Tibial nerve (tissue), 4 donors: Measurements from ENCODE around the gene FAM13A. TPM values are rescaled to one million over a fixed set of nuclear protein-coding genes. Genes with fewer than 3 reads are reported as not detected.

ENCODE experiments used
- DNase-seq, 2 donors: peaks; one replicate each; pipeline ENCODE4 v3.0.0-alpha.2; 2019; ENCODE audit warnings: low spot score in 2 of 2
- H3K27ac ChIP-seq, 4 donors: fragments of 200-600 bp; sonication (generic) in 3 of 4; one replicate each; pipeline ENCODE4 v1.5.1; 2017 to 2019; ENCODE audit warnings: mild to moderate bottlenecking in 1 of 4
- H3K27me3 ChIP-seq, 2 donors: fragments of 200-600 bp; sonication (generic) in 1 of 2; one replicate each; pipeline versions ENCODE4 v1.5.1 to v1.6.0; 2017 to 2019
- H3K36me3 ChIP-seq, 3 donors: fragments of 200-600 bp; sonication (generic); one replicate each; pipeline ENCODE4 v1.5.1; 2018 to 2019
- H3K4me1 ChIP-seq, 4 donors: fragments of 200-600 bp; sonication (generic) in 3 of 4; one replicate each; pipeline ENCODE4 v1.5.1; 2017 to 2019
- H3K4me3 ChIP-seq, 4 donors: fragments of 200-600 bp; sonication (generic) in 3 of 4; one replicate each; pipeline ENCODE4 v1.5.1; 2017 to 2019; ENCODE audit warnings: mild to moderate bottlenecking in 1 of 4, moderate library complexity in 1 of 4
- H3K9me3 ChIP-seq, 4 donors: fragments of 200-600 bp; sonication (generic) in 3 of 4; one replicate each; pipeline ENCODE4 v1.5.1; 2017 to 2019
- CTCF ChIP-seq, 5 experiments: fragments of 200-600 bp in 3 of 5; fragments of 450-650 bp in 2 of 5; sonication (generic) in 3 of 5; IDR thresholded peaks; one replicate each; pipeline ENCODE4 v1.5.1; 2016 to 2019; ENCODE audit warnings: antibody characterized with exemption in 5 of 5, mild to moderate bottlenecking in 3 of 5, moderate library complexity in 2 of 5
- EP300 ChIP-seq, 2 donors: sonication (generic); formaldehyde crosslinking; IDR thresholded peaks; one replicate each; pipeline ENCODE4 v1.6.1; 2017; ENCODE audit warnings: antibody characterized with exemption in 2 of 2, mild to moderate bottlenecking in 1 of 2
- POLR2A ChIP-seq, 2 donors: fragments of 450-650 bp; IDR thresholded peaks; one replicate each; pipeline ENCODE4 v1.6.1; 2017; ENCODE audit warnings: antibody characterized with exemption in 2 of 2, mild to moderate bottlenecking in 2 of 2, moderate library complexity in 2 of 2
- WGBS, 2 donors: methylation state at CpG; one replicate each; pipeline ENCODE4 v1.1.5; 2018; 5-methylcytosine and 5-hydroxymethylcytosine counted together
- total RNA-seq, 4 donors: library from RNA; depleted of rRNA; stranded (reverse); fragments of >200 nt; gene quantifications; one replicate each; pipeline ENCODE4 v1.1.0, GENCODE V29; 2016

FAM13A gene
- total RNA-seq, 4 donors from 2014 or later: 48.8 to 77.6 (median 58.8) TPM

DNA sequence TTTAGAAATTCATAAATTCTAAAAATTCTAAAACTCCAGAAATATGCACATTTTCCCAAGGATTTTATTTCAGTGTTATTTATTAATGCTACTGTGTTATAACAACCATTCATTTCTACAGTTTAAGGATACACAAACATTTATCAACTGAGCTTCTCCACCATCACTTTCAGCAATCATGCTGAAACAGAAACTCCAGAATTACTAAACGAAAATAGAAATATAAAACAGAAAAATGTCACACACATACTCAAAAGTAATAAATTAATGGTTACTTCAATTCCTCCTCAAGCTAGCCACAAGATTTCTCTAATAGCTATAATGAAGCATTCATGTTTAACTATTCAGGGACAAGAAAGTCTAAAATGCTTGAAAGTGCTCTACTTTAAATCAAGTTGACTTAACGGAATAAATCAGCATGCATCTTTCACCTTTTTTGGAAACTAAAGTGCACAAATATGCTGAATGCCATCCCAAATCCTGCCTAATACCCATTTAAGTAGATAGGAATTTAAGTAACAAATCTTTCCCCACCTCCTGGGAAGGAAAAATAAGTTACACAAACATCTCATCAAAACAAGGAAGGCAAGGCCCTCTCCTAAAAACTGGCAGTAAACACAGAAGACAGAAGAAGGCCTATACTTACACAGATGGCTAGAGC, 563 bp downstream of the FAM13A start:
- TF ChIP-seq CTCF (IDR thresholded peaks at IDR 0.05) (no peak), EP300 (IDR thresholded peaks at IDR 0.05) (no peak), POLR2A (IDR thresholded peaks at IDR 0.05) (no peak)
- Histone ChIP-seq H3K27ac (peak overlapping the region; percentile 31 to 84 (median 54)), H3K4me1 (peaks cover 0 to 33% (median 0%) of the 10 kb centered on the region in 4 donors), H3K4me3 (peak overlapping the region; percentile 28 to 55 (median 32)), H3K36me3 (no peaks in the 10 kb centered on the region), H3K9me3 (peaks cover 0 to 3% (median under 1%) of the 10 kb centered on the region in 4 donors), H3K27me3 (no peaks in the 10 kb centered on the region)
- peak in 1 of 2 donors; percentile 4 for DNase-seq
- 7 to 14% methylated on average over 2 of the region's 2 CpGs for WGBS, 2 donors

DNA sequence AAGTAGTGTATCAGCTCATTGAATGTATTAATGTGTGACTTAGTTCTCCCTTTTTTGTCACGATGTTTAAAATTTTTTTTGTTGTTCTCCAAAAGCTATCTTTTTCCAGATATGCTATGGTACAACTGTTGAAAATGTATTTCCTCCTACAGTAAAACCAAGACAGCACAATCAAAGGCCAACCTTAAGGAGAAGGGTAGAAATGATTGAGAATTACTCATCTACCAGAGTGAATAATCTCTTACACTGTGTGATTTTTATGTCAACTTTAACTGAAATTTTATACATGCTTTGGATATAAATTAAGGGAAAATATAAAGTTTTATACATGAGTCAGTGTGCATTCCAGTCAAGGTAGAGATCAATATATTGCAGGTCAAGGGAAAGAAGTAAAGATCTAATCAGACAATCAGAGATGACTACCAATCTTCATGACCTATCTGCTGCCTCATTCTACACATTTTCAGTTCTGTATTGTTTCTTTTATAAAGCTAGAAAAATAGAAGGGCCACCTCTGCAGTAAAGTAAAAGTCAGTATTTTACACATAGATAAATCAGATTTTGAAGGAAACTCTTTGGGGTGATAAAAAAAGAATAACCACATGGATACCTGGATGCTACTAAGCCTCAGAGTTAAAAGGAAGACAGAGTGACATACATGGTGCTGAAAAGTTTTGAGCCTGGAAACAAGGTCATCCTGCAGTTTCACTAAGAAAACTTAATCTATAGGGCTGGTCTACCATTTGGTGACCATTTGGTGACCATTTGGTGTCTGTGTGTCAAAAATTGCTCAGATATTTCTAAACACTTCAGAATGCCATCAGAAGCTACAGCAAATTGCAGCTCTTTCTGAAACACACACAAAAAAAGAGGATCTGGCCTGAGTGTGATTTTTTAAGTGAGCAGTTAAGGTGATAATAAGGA, 1.6 kb downstream of the FAM13A start:
- 52 to 60% methylated on average over 1 of the region's 1 CpG for WGBS, 2 donors

GRCh38 chr4:89054627-89055026, 2.4 kb downstream of the FAM13A start:
- WGBS, 2 donors: 28 to 46% methylated on average over 1 of the region's 1 CpG
- Histone ChIP-seq H3K4me3 (no peak overlapping the region), H3K9me3 (peaks cover 0 to 6% (median 0%) of the 10 kb centered on the region in 4 donors), H3K27ac (no peak overlapping the region), H3K36me3 (no peaks in the 10 kb centered on the region), H3K27me3 (no peaks in the 10 kb centered on the region), H3K4me1 (peaks cover 0 to 33% (median 0%) of the 10 kb centered on the region in 4 donors)
- TF ChIP-seq CTCF (IDR thresholded peaks at IDR 0.05) (no peak), EP300 (IDR thresholded peaks at IDR 0.05) (no peak), POLR2A (IDR thresholded peaks at IDR 0.05) (no peak)
- no peak for DNase-seq

More for the DNA sequence above, 1.6 kb downstream of the FAM13A start:
- peaks cover 0 to 6% (median 0%) of the 10 kb centered on the region in 4 donors for H3K9me3 ChIP-seq
- peak overlapping the region in 3 of 4 donors; percentile 28 to 55 (median 32) for H3K4me3 ChIP-seq
- H3K27ac ChIP-seq: no peak overlapping the region
- H3K36me3 ChIP-seq: no peaks in the 10 kb centered on the region
- peaks cover 0 to 33% (median 0%) of the 10 kb centered on the region in 4 donors for H3K4me1 ChIP-seq
- H3K27me3 ChIP-seq: no peaks in the 10 kb centered on the region
- no peak for DNase-seq
- TF ChIP-seq POLR2A (IDR thresholded peaks at IDR 0.05) (no peak), EP300 (IDR thresholded peaks at IDR 0.05) (no peak), CTCF (IDR thresholded peaks at IDR 0.05) (no peak)

DNA sequence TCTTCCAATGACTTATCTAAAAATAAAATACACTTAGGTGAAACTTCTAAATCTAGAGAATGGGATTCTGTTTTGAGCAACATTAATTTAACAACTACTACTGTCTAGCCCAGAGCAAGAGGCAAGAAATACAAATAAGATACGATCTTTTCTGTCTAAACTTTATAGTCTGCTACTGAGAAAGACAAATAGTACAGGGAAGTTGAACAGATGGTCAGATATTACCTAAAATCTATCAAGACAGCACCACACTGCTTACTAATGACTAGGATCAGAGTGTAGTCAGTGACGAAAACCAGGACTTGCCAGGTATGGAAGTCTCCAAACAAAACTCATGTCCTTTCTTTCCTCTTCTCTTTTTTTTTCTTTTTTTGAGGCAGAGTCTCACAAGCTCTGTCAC, 7.1 kb downstream of the FAM13A start:
- Histone ChIP-seq H3K4me3 (no peak overlapping the region), H3K9me3 (peaks cover 0 to 6% (median 0%) of the 10 kb centered on the region in 4 donors), H3K36me3 (peaks cover 0 to 4% (median 0%) of the 10 kb centered on the region in 3 donors), H3K4me1 (peaks cover 0 to 13% (median 0%) of the 10 kb centered on the region in 4 donors), H3K27ac (no peak overlapping the region), H3K27me3 (no peaks in the 10 kb centered on the region)
- no peak for TF ChIP-seq POLR2A (IDR thresholded peaks at IDR 0.05)
- TF ChIP-seq CTCF (IDR thresholded peaks at IDR 0.05): no peak
- no peak for TF ChIP-seq EP300 (IDR thresholded peaks at IDR 0.05)
- WGBS, 2 donors: 90 to 91% methylated on average over 2 of the region's 2 CpGs
- DNase-seq: no peak
